Neural crest cell (in vitro differentiated cells): ENCODE measurements around the gene ZSCAN5B. TPM values are rescaled to one million over a fixed set of nuclear protein-coding genes. Genes with fewer than 3 reads are reported as not detected.
"Not testable (repeated sequence)": the region's sequence is repeated elsewhere in the genome, so short reads cannot be mapped to it uniquely, and the experiment has no call there.

Experiments used
- DNase-seq: peaks from one replicate; pipeline ENCODE4 v3.0.0; 2021; ENCODE audit warnings: low read depth, mixed read lengths, low spot score
- H3K27ac Mint-ChIP-seq: one replicate; pipeline ENCODE4 v1.8.0; 2021; ENCODE audit warnings: mild to moderate bottlenecking, mixed read lengths; ENCODE audit not compliant: unreplicated experiment
- H3K27me3 Mint-ChIP-seq: 2 replicates; pipeline ENCODE4 v1.8.0; 2021; ENCODE audit warnings: low read depth, mild to moderate bottlenecking, mixed read lengths
- H3K36me3 Mint-ChIP-seq: 2 replicates; pipeline ENCODE4 v1.8.0; 2021; ENCODE audit warnings: low read depth, mild to moderate bottlenecking, mixed read lengths
- H3K4me1 Mint-ChIP-seq: 2 replicates; pipeline ENCODE4 v1.8.0; 2021; ENCODE audit warnings: mixed read lengths
- H3K4me3 Mint-ChIP-seq: one replicate; pipeline ENCODE4 v1.8.0; 2021; ENCODE audit warnings: mild to moderate bottlenecking, mixed read lengths
- H3K9me3 Mint-ChIP-seq: 2 replicates; pipeline ENCODE4 v1.8.0; 2021; ENCODE audit warnings: mixed read lengths
- total RNA-seq: library from RNA; stranded (reverse); gene quantifications from 2 replicates; pipeline ENCODE4 v1.2.1, GENCODE V29; 2021
- TF ChIP-seq, protein P1 (sequence below): fragments of 200-600 bp; sonication (generic); conservative IDR thresholded peaks from 2 replicates; pipeline ENCODE4 v1.5.0; 2021; ENCODE audit warnings: antibody characterized with exemption, mild to moderate bottlenecking

The ZSCAN5B gene
- total RNA-seq, 1 donor from 2014 or later, result not detected

DNA sequence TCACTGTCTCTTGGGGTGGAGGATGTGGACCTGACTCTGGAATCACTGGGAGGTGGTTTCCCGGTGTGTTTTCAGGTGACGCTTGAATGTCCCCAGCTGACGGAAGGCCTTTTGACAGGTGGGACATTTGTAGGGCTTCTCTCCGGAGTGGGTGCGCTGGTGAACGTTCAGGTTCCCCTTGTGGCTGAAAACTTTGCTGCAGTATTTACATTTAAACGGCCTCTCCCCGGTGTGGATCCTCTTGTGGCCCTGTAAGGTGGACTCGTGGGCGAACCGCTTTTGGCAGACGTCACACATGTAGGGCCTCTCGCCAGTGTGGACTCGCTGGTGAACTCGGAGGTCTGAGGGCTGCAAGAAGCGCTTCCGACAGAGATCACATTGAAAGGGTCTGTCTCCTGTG lies 7.8 kb downstream of the ZSCAN5B start:
- DNase-seq, result no peak
- Mint-ChIP-seq H3K4me1 (no peaks in the 10 kb centered on the region), H3K27me3 (no peaks in the 10 kb centered on the region), H3K4me3 (no peak overlapping the region), H3K9me3 (no peaks in the 10 kb centered on the region), H3K27ac (no peak overlapping the region), H3K36me3 (no peaks in the 10 kb centered on the region)
- TF ChIP-seq, protein P1, sequence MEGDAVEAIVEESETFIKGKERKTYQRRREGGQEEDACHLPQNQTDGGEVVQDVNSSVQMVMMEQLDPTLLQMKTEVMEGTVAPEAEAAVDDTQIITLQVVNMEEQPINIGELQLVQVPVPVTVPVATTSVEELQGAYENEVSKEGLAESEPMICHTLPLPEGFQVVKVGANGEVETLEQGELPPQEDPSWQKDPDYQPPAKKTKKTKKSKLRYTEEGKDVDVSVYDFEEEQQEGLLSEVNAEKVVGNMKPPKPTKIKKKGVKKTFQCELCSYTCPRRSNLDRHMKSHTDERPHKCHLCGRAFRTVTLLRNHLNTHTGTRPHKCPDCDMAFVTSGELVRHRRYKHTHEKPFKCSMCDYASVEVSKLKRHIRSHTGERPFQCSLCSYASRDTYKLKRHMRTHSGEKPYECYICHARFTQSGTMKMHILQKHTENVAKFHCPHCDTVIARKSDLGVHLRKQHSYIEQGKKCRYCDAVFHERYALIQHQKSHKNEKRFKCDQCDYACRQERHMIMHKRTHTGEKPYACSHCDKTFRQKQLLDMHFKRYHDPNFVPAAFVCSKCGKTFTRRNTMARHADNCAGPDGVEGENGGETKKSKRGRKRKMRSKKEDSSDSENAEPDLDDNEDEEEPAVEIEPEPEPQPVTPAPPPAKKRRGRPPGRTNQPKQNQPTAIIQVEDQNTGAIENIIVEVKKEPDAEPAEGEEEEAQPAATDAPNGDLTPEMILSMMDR, result no peak

DNA sequence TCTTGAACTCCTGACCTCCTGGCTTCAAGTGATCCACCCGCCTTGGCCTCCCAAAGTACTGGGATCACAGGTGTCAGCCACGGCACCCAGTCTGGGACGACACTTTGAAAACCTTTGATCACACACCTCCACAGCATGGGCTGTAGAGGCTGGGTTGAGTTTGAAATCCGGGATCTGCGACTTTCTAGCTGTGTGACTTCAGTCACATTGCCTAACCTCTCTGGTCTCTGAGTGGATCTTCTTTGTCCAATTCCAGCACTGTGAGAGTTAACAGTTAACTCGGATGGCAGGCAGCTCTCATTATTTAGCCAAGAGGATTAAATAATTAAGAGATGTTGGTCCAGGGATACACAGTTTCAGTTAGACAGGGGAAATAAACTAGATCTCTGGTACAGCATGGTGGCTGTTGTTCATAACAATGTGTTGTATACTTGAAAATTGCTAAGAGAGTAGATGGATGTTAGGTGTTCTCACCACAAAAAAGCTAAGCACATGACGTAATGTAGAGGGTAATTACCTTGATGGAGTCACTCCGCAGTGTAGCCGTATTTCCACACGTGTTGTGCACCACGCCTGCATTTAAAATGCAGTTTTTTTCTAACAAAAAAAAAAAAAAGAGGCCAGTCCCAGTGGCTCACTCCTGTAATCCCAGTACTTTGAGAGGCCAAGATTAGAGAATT lies 19.9 kb downstream of the ZSCAN5B start:
- Mint-ChIP-seq H3K27me3 (peaks cover 11% of the 10 kb centered on the region), H3K4me1 (peaks cover 18% of the 10 kb centered on the region), H3K4me3 (no peak overlapping the region), H3K27ac (no peak overlapping the region), H3K36me3 (no peaks in the 10 kb centered on the region), H3K9me3 (no peaks in the 10 kb centered on the region)
- no peak for DNase-seq
- TF ChIP-seq, protein P1, result no peak

DNA sequence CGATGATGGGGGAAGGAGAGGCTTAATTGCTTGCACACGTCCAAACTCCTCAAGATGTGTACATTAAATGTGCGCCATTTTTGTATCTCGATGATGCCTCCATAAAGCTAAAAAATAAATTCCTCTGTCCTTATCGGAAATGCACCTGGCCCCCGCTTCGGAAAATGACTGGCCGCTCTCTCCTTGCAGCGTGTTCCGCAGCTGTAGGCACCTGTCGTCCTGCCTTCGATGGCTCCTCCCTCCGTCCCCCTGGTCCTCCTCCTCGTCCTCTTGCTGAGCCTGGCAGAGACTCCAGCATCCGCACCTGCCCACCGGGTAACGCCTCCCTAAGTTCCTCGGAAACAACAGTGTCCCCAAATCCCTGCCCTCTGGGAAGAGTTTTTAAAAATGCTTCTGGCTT lies 20.7 kb downstream of the ZSCAN5B start:
- DNase-seq, result no peak
- no peak overlapping the region for H3K4me3 Mint-ChIP-seq
- H3K9me3 Mint-ChIP-seq, result no peaks in the 10 kb centered on the region
- TF ChIP-seq, protein P1, result no peak
- H3K4me1 Mint-ChIP-seq, result peaks cover 20% of the 10 kb centered on the region
- H3K36me3 Mint-ChIP-seq, result no peaks in the 10 kb centered on the region
- peak overlapping the region; percentile 78 for H3K27ac Mint-ChIP-seq
- peaks cover 7% of the 10 kb centered on the region for H3K27me3 Mint-ChIP-seq

DNA sequence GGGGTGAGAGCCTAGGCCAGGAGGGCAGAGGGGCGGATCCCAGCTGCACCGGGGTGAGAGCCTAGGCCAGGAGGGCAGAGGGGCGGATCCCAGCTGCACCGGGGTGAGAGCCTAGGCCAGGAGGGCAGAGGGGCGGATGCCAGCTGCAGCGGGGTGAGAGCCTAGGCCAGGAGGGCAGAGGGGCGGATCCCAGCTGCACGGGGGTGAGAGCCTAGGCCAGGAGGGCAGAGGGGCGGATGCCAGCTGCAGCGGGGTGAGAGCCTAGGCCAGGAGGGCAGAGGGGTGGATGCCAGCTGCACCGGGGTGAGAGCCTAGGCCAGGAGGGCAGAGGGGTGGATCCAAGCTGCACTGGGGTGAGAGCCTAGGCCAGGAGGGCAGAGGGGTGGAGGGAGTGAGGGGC lies 21.3 kb downstream of the ZSCAN5B start:
- not testable (repeated sequence) for DNase-seq, H3K9me3 Mint-ChIP-seq, H3K27ac Mint-ChIP-seq, H3K27me3 Mint-ChIP-seq, H3K4me3 Mint-ChIP-seq, H3K36me3 Mint-ChIP-seq
- peaks cover 22% of the 10 kb centered on the region for H3K4me1 Mint-ChIP-seq

DNA sequence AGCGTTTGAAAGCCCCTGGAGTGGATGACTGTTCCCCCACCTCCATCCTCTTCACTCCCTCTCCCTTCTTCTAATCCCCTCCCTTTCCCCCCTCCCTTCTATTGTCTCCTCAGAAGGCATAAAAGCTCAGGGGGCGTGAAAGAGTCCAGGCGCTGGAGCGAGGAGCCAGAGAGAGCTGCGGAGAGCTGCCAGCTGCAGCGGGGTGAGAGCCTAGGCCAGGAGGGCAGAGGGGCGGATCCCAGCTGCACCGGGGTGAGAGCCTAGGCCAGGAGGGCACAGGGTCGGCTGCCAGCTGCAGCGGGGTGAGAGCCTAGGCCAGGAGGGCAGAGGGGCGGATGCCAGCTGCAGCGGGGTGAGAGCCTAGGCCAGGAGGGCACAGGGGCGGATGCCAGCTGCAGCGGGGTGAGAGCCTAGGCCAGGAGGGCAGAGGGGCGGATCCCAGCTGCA lies 21.7 kb downstream of the ZSCAN5B start, which contains the start of gene GALP:
TSS of gene GALP (plus strand) at position 148 of the 447 bp plus-strand sequence. CDS start 1,101 bp downstream, outside the sequence.
- H3K9me3 Mint-ChIP-seq, H3K36me3 Mint-ChIP-seq, H3K27me3 Mint-ChIP-seq, H3K4me3 Mint-ChIP-seq: not testable (repeated sequence)
- Mint-ChIP-seq H3K4me1 (peaks cover 22% of the 10 kb centered on the region), H3K27ac (peak within 1 kb of the TSS; percentile 78)
- DNase-seq, result peak; percentile 23

DNA sequence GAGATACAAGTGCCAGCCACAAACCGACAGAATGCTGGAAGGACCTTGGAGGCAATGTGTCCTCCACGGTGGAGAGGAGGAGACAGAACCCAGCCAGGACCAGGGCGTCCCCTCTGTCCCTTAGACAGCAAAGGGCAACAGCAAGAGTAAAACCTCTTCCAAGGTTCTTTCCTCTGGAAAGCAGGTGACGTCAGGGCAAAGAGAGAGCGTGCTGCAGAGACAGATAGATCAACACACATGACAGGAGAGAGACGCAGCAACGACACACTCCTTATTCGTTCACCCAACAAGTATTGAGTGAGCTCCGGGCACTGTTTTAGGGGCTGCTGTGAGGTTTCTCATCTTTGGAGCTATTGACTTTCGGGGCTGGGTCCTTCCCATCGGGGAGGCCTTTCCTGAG lies 23.0 kb downstream of the ZSCAN5B start:
- Mint-ChIP-seq H3K27ac (no peak overlapping the region), H3K4me3 (no peak overlapping the region), H3K4me1 (peaks cover 22% of the 10 kb centered on the region), H3K27me3 (peaks cover 11% of the 10 kb centered on the region), H3K36me3 (no peaks in the 10 kb centered on the region), H3K9me3 (no peaks in the 10 kb centered on the region)
- TF ChIP-seq, protein P1, result no peak
- no peak for DNase-seq
